HepG2 (cell line): ENCODE results near the gene CTNNA3.

Experiments
- ARHGAP35 ChIP-seq: sonication (generic); formaldehyde crosslinking; IDR thresholded peaks from 2 replicates; pipeline ENCODE4 v1.9.0; 2022; ENCODE audit warnings: mild to moderate bottlenecking, inconsistent platforms, moderate library complexity, missing genetic modification reagents, borderline replicate concordance
- POLR2A ChIP-seq, 2 experiments: IDR thresholded peaks; 2 replicates each; pipeline ENCODE4 v1.6.1; 2011; ENCODE audit warnings: low read depth in 2 of 2, low read length in 2 of 2, mild to moderate bottlenecking in 1 of 2, moderate library complexity in 1 of 2; ENCODE audit not compliant: insufficient read depth in 1 of 2
- TF ChIP-seq, protein P1 (sequence below): sonication (generic); formaldehyde crosslinking; IDR thresholded peaks from 2 replicates; pipeline ENCODE4 v1.8.1; 2023; ENCODE audit warnings: missing genetic modification reagents, mild to moderate bottlenecking, borderline replicate concordance
- TF ChIP-seq, protein P2 (sequence below): sonication (generic); formaldehyde crosslinking; IDR thresholded peaks from 2 replicates; pipeline ENCODE4 v1.5.0; 2020; ENCODE audit warnings: mild to moderate bottlenecking, missing genetic modification reagents, moderate library complexity

DNA sequence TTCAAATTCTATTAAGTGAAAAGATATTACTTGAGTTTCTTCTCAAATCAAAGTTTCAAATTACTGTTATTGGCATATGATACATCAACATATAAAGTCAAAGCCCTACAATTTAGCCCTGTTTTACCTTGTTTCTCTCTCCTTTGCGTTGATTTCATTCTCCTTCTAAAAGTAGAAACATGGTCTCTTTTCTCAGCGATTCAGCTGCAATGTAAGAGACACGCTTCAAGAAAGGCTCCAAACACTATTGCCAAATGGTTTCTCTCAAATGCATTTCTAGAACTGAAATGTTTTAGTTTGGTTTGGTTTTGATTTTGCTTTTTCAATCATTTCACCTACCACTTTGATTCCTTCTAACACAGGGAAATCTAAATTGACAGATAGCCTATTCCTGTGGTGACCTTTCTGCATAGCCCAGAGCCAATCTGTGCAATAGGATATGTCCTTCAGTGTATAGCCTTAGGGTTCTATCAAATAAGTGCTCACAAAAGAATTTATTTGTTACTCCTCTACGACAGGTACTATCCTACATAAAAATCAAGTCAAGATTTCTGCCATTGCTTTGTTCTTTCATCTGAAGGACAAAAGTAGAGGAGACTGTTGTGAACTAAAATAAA, 47.3 kb downstream of the CTNNA3 start:
- TF ChIP-seq, protein P1, sequence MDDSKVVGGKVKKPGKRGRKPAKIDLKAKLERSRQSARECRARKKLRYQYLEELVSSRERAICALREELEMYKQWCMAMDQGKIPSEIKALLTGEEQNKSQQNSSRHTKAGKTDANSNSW = no peak
- TF ChIP-seq, protein P2, sequence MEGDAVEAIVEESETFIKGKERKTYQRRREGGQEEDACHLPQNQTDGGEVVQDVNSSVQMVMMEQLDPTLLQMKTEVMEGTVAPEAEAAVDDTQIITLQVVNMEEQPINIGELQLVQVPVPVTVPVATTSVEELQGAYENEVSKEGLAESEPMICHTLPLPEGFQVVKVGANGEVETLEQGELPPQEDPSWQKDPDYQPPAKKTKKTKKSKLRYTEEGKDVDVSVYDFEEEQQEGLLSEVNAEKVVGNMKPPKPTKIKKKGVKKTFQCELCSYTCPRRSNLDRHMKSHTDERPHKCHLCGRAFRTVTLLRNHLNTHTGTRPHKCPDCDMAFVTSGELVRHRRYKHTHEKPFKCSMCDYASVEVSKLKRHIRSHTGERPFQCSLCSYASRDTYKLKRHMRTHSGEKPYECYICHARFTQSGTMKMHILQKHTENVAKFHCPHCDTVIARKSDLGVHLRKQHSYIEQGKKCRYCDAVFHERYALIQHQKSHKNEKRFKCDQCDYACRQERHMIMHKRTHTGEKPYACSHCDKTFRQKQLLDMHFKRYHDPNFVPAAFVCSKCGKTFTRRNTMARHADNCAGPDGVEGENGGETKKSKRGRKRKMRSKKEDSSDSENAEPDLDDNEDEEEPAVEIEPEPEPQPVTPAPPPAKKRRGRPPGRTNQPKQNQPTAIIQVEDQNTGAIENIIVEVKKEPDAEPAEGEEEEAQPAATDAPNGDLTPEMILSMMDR (CRISPR knock-in tag) = no peak
- TF ChIP-seq POLR2A (IDR thresholded peaks at IDR 0.05; ENCODE audit: insufficient read depth in 1 of 2, low read depth in 2 of 2, low read length in 2 of 2) (no peak), ARHGAP35 (CRISPR knock-in tag) (no peak)
